Measurements from ENCODE around the gene AOPEP. TPM values are rescaled to one million over a fixed set of nuclear protein-coding genes. Genes with fewer than 3 reads are reported as not detected.

The AOPEP gene
- total and polyA plus RNA-seq, 4 donors, result 29.0 to 121 (median 60.0) TPM

DNA sequence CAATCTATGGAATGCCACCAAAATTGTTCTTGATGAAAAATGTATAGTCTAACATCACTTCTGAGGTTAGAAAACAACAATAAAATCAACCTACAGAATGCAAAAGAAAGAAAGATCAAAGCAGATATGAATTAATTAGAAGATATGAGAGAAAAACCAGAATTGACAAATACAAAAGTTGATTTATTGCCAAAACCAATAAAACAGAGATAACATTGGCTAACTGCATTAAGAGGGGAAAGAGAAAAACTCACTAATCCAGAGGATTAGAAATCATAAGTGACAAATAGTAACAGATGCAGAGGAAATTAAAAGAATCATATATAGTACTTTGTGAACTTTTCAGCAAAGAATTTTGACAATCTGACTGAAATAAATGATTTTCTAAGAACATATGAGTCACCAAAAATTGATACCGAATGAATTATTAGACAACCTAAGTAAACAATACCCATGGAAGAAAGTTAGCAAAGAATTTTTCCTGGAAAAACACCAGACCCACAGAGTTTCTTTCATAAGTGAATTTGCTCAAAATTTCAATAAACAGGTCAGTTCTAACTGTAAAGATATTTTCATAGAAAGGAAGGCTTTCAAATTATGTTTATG lies 167.7 kb downstream of the AOPEP start:
- ATAC-seq (ENCODE audit: insufficient read depth, low FRiP score), result no peak
- Histone ChIP-seq H3K4me3 (no peak overlapping the region), H3K27ac (ENCODE audit: low read depth in 1 of 2, low read length in 1 of 2) (no peak overlapping the region), H3K27me3 (ENCODE audit: control insufficient read depth in 3 of 3, insufficient read depth in 3 of 3, low read length in 2 of 3) (no peaks in the 10 kb centered on the region), H3K9ac (ENCODE audit: insufficient read depth in 1 of 2, low read length in 2 of 2) (no peak overlapping the region), H3K9me3 (ENCODE audit: control insufficient read depth in 4 of 4, insufficient read depth in 3 of 4, low read length in 3 of 4) (peaks cover 0 to 5% (median 2%) of the 10 kb centered on the region in 4 donors), H3K36me3 (ENCODE audit: control insufficient read depth in 4 of 4, insufficient read depth in 4 of 4, low read length in 4 of 4) (no peaks in the 10 kb centered on the region), H3K4me1 (ENCODE audit: control insufficient read depth in 5 of 5, insufficient read depth in 5 of 5, low read length in 5 of 5) (peaks cover 0 to 2% (median 0%) of the 10 kb centered on the region in 5 donors)
- WGBS, 2 donors, result 48 to 69% methylated on average over 1 of the region's 1 CpG
- no peak for TF ChIP-seq CTCF (IDR thresholded peaks at IDR 0.05; ENCODE audit: control extremely low read depth, extremely low read depth)
- no peak for DNase-seq

GRCh38 chr9:94895668-94896067 lies 169.2 kb downstream of the AOPEP start:
- DNase-seq, result no peak
- no peaks in the 10 kb centered on the region for H3K36me3 ChIP-seq (ENCODE audit: control insufficient read depth in 4 of 4, insufficient read depth in 4 of 4, low read length in 4 of 4)
- no peak overlapping the region for H3K9ac ChIP-seq (ENCODE audit: insufficient read depth in 1 of 2, low read length in 2 of 2)
- no peaks in the 10 kb centered on the region for H3K27me3 ChIP-seq (ENCODE audit: control insufficient read depth in 3 of 3, insufficient read depth in 3 of 3, low read length in 2 of 3)
- no peak overlapping the region for H3K27ac ChIP-seq (ENCODE audit: low read depth in 1 of 2, low read length in 1 of 2)
- no peak for TF ChIP-seq CTCF (IDR thresholded peaks at IDR 0.05; ENCODE audit: control extremely low read depth, extremely low read depth)
- H3K4me3 ChIP-seq, result no peak overlapping the region
- peaks cover 0 to 10% (median 5%) of the 10 kb centered on the region in 5 donors for H3K4me1 ChIP-seq (ENCODE audit: control insufficient read depth in 5 of 5, insufficient read depth in 5 of 5, low read length in 5 of 5)
- H3K9me3 ChIP-seq (ENCODE audit: control insufficient read depth in 4 of 4, insufficient read depth in 3 of 4, low read length in 3 of 4), result peaks cover 0 to 5% (median 2%) of the 10 kb centered on the region in 4 donors
- WGBS, 2 donors, result 64 to 80% methylated on average over 3 of the region's 3 CpGs
- ATAC-seq (ENCODE audit: insufficient read depth, low FRiP score), result no peak

DNA sequence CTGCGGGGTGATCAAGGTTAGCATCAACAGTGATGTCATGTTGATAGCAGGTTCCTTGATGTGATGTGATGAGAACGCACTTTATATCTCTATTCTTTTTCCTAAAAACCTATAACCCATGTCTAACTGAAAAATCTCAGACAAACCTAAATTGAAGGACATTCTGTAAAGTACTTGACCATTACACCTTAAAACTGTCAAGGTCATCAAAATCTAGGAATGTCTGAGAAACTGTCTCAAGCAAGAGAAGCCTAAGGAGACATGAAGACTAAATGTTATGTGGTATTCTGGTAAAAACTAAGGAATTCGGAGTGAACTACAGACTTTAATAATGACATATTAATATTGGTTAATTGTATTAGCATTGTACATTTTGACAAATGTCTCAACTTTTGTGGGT lies 170.0 kb downstream of the AOPEP start:
- H3K27me3 ChIP-seq (ENCODE audit: control insufficient read depth in 3 of 3, insufficient read depth in 3 of 3, low read length in 2 of 3), result no peaks in the 10 kb centered on the region
- no peak for DNase-seq
- no peak overlapping the region for H3K9ac ChIP-seq (ENCODE audit: insufficient read depth in 1 of 2, low read length in 2 of 2)
- ATAC-seq (ENCODE audit: insufficient read depth, low FRiP score), result no peak
- no peak for TF ChIP-seq CTCF (IDR thresholded peaks at IDR 0.05; ENCODE audit: control extremely low read depth, extremely low read depth)
- peaks cover 0 to 17% (median 6%) of the 10 kb centered on the region in 5 donors for H3K4me1 ChIP-seq (ENCODE audit: control insufficient read depth in 5 of 5, insufficient read depth in 5 of 5, low read length in 5 of 5)
- peaks cover 0 to under 1% (median 0%) of the 10 kb centered on the region in 4 donors for H3K9me3 ChIP-seq (ENCODE audit: control insufficient read depth in 4 of 4, insufficient read depth in 3 of 4, low read length in 3 of 4)
- H3K4me3 ChIP-seq, result no peak overlapping the region
- 95% methylated on average over 3 of the region's 3 CpGs for WGBS, 2 donors
- H3K36me3 ChIP-seq (ENCODE audit: control insufficient read depth in 4 of 4, insufficient read depth in 4 of 4, low read length in 4 of 4), result no peaks in the 10 kb centered on the region
- no peak overlapping the region for H3K27ac ChIP-seq (ENCODE audit: low read depth in 1 of 2, low read length in 1 of 2)
